ENCODE measurements around the gene SLC9A8. TPM values are rescaled to one million over a fixed set of nuclear protein-coding genes. Genes with fewer than 3 reads are reported as not detected.
A peak's percentile ranks its signal among the peaks of the same experiment; 100 is the strongest.

The SLC9A8 gene
- total and polyA plus RNA-seq, 9 of the 15 experiments (the other 6 are each of a cell fraction or from before 2014, with no cell fraction given) = 0.56 to 9.7 (median 5.0) TPM

DNA sequence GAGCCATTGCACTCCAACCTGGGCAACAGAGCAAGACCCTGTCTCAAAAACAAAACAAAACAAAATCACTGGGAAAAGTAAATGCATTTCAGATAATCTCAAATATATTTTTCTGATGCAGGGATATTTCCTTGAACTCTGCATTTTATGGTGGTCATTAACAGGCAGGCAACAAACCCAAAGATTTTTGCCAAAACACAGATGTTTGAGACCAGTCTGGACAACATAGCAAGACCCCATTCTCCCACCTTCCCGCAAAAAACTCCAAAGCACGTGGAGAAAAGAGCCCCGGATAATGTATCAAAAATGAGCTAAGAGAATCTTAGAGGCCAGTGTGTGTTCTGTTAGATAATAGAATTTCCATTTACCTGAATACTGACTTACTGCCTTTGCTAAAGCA lies 44.3 kb downstream of the SLC9A8 start:
- H3K9me1 ChIP-seq (ENCODE audit: control insufficient read depth, insufficient read depth, low read length) = no peaks in the 10 kb centered on the region
- DNase-seq (ENCODE audit: extremely low read depth in 1 of 4, low spot score in 3 of 4) (no peak), ATAC-seq (no peak), FAIRE-seq (no peak)
- no peak overlapping the region for H2AFZ ChIP-seq (ENCODE audit: low read depth, low read length)
- H3K4me3 ChIP-seq = no peak overlapping the region
- no peaks in the 10 kb centered on the region for H4K20me1 ChIP-seq (replicated peaks; ENCODE audit: control insufficient read depth, insufficient read depth, low read length)
- H3K79me2 ChIP-seq (ENCODE audit: control insufficient read depth, insufficient read depth, low read length) = no peaks in the 10 kb centered on the region
- peak; percentile 55 for TF ChIP-seq ZNF121 (CRISPR knock-in tag; conservative IDR thresholded peaks at IDR 0.05)
- TF ChIP-seq RBM25 (IDR thresholded peaks at IDR 0.05; ENCODE audit: low read depth, low read length, severe bottlenecking) = peak; percentile 29
- no peak for TF ChIP-seq TCF3 (CRISPR knock-in tag; IDR thresholded peaks at IDR 0.05)
- H3K9ac ChIP-seq (ENCODE audit: insufficient read depth in 1 of 2, low read depth in 2 of 2, low read length in 2 of 2) = no peak overlapping the region
- in situ Hi-C loops (cut with MboI) = no loop called here
- no TSS peak for BruUV-seq (replicated peaks)
- ChIA-PET CTCF (ENCODE audit: low intra/inter-chr PET ratio) (no interaction called here), POLR2A (no interaction called here)
- peaks cover 48% of the 10 kb centered on the region; the same call in 2 of the 3 replicates for H3K36me3 ChIP-seq (ENCODE audit: control insufficient read depth, insufficient read depth, low read length)
- H3K4me1 ChIP-seq (replicated peaks in 1 of 2; ENCODE audit: control insufficient read depth in 2 of 2, insufficient read depth in 2 of 2, low read length in 2 of 2) = peaks cover 4 to 5% of the 10 kb centered on the region in 2 experiments; a peak in 2 of 5 replicates
- no peak overlapping the region for H3K4me2 ChIP-seq (ENCODE audit: insufficient read depth, low read length)
- H3K9me3 ChIP-seq (replicated peaks; ENCODE audit: control insufficient read depth, insufficient read depth, low read depth, low read length) = no peaks in the 10 kb centered on the region
- 90% methylated on average over 3 of the region's 3 CpGs for WGBS (ENCODE audit: insufficient coverage, low coverage, missing lambda C conversion rate)
- H3K27ac ChIP-seq (ENCODE audit: extremely low read depth, low read depth, low read length) = no peak overlapping the region
- H3K27me3 ChIP-seq (ENCODE audit: control insufficient read depth in 2 of 2, insufficient read depth in 2 of 2, low read length in 2 of 2) = no peaks in the 10 kb centered on the region
- intact Hi-C loops (cut with micrococcal nuclease) = no loop called here

DNA sequence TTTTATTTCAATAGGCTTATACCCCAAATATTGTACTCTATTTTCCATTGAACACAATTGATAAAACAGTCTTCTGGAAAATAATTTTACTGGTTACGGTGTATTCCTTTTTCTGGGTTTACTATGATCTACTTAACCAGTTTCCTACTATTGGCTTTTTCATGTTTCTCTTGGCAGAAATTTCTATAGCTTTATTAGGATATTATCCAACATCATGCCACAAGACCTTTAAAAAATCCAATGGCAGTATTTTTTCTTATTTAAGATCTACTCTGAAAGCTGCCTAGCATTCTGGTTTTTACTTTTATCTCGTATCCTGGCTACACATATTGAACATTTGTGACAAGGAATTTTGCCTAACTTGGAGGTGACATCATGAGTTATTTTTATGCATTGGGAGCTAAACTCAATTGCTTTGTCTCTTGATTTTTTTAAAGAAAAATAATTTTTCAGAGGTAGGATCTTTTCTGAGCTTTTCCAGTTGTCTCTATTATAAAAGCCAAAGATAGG lies 45.5 kb downstream of the SLC9A8 start:
- intact Hi-C loops (cut with micrococcal nuclease) = no loop called here
- no TSS peak for BruUV-seq (replicated peaks)

More for the DNA sequence above, 45.5 kb downstream of the SLC9A8 start:
- no peak for ATAC-seq
- Histone ChIP-seq H3K9ac (ENCODE audit: insufficient read depth in 1 of 2, low read depth in 2 of 2, low read length in 2 of 2) (no peak overlapping the region), H3K79me2 (ENCODE audit: control insufficient read depth, insufficient read depth, low read length) (no peaks in the 10 kb centered on the region), H3K36me3 (ENCODE audit: control insufficient read depth, insufficient read depth, low read length) (peaks cover 41% of the 10 kb centered on the region; the same call in 2 of the 3 replicates), H3K4me2 (ENCODE audit: insufficient read depth, low read length) (no peak overlapping the region), H3K9me3 (replicated peaks; ENCODE audit: control insufficient read depth, insufficient read depth, low read depth, low read length) (no peaks in the 10 kb centered on the region), H3K27ac (ENCODE audit: extremely low read depth, low read depth, low read length) (no peak overlapping the region), H3K4me1 (replicated peaks in 1 of 2; ENCODE audit: control insufficient read depth in 2 of 2, insufficient read depth in 2 of 2, low read length in 2 of 2) (peaks cover 0 to 4% of the 10 kb centered on the region in 2 experiments; a peak in 1 of 5 replicates), H4K20me1 (replicated peaks; ENCODE audit: control insufficient read depth, insufficient read depth, low read length) (no peaks in the 10 kb centered on the region), H3K9me1 (ENCODE audit: control insufficient read depth, insufficient read depth, low read length) (no peaks in the 10 kb centered on the region), H2AFZ (ENCODE audit: low read depth, low read length) (no peak overlapping the region), H3K27me3 (ENCODE audit: control insufficient read depth in 2 of 2, insufficient read depth in 2 of 2, low read length in 2 of 2) (no peaks in the 10 kb centered on the region), H3K4me3 (no peak overlapping the region)
- WGBS (ENCODE audit: insufficient coverage, low coverage, missing lambda C conversion rate) = 97% methylated on average over 2 of the region's 2 CpGs
- in situ Hi-C loops (cut with MboI) = no loop called here
- no peak for FAIRE-seq
- ChIA-PET CTCF (ENCODE audit: low intra/inter-chr PET ratio) (no interaction called here), POLR2A (no interaction called here)
- TF ChIP-seq CBX1 (IDR thresholded peaks at IDR 0.05; ENCODE audit: low read depth) (no peak), NR2C1 (IDR thresholded peaks at IDR 0.05) (no peak), NR2C1 (tag; IDR thresholded peaks at IDR 0.05) (no peak), ZNF79 (CRISPR knock-in tag; IDR thresholded peaks at IDR 0.05; ENCODE audit: low read depth) (no peak), HDAC2 (IDR thresholded peaks at IDR 0.05) (no peak)
- DNase-seq (ENCODE audit: extremely low read depth in 1 of 4, low spot score in 3 of 4) = no peak

Measured in K562 (cell line).